KMS-11 (cell line): ENCODE measurements around the gene FHOD3.

Experiments used
- H2AFZ ChIP-seq: fragments of 200-600 bp; sonication (generic); 2 replicates; pipeline ENCODE4 v1.6.1; 2016; ENCODE audit warnings: antibody characterized with exemption, mixed run types, low read depth
- H3K27ac ChIP-seq: fragments of 200-600 bp; sonication (generic); 2 replicates; pipeline ENCODE4 v1.6.1; 2016; ENCODE audit warnings: mild to moderate bottlenecking, mixed run types
- H3K27me3 ChIP-seq: fragments of 200-600 bp; sonication (generic); 2 replicates; pipeline ENCODE4 v1.6.1; 2017; ENCODE audit warnings: mild to moderate bottlenecking, low read depth, mixed run types, moderate library complexity; ENCODE audit not compliant: insufficient read depth
- H3K36me3 ChIP-seq: fragments of 200-600 bp; sonication (generic); 2 replicates; pipeline ENCODE4 v1.6.1; 2017; ENCODE audit warnings: mild to moderate bottlenecking, mixed run types; ENCODE audit not compliant: insufficient read depth
- H3K4me1 ChIP-seq: fragments of 200-600 bp; sonication (generic); 2 replicates; pipeline ENCODE4 v1.6.1; 2016; ENCODE audit warnings: mild to moderate bottlenecking, low read depth, mixed run types; ENCODE audit not compliant: poor library complexity, severe bottlenecking
- H3K4me2 ChIP-seq: fragments of 200-600 bp; sonication (generic); 2 replicates; pipeline ENCODE4 v1.7.0; 2016; ENCODE audit warnings: mild to moderate bottlenecking, mixed run types
- H3K4me3 ChIP-seq: fragments of 200-600 bp; sonication (generic); IDR thresholded peaks from 2 replicates; pipeline ENCODE4 v1.6.1; 2017; ENCODE audit warnings: low read depth, low read length, mixed read lengths; ENCODE audit not compliant: insufficient read depth
- H3K79me2 ChIP-seq: fragments of 200-600 bp; sonication (generic); 2 replicates; pipeline ENCODE4 v1.6.1; 2016; ENCODE audit warnings: low read depth, mixed run types; ENCODE audit not compliant: insufficient read depth
- H3K9ac ChIP-seq: fragments of 200-600 bp; sonication (generic); 2 replicates; pipeline ENCODE4 v1.6.1; 2016; ENCODE audit warnings: mild to moderate bottlenecking, mixed run types
- H4K20me1 ChIP-seq: fragments of 200-600 bp; sonication (generic); 2 replicates; pipeline ENCODE4 v1.6.1; 2016; ENCODE audit warnings: mild to moderate bottlenecking, mixed run types; ENCODE audit not compliant: insufficient read depth
- CTCF ChIP-seq: fragments of 200-600 bp; sonication (generic); conservative IDR thresholded peaks from 2 replicates; pipeline ENCODE4 v1.6.1; 2017; ENCODE audit warnings: low read depth, mild to moderate bottlenecking, antibody characterized with exemption, low read length, moderate library complexity, mixed read lengths

The FHOD3 gene

GRCh38 chr18:36704156-36704555 lies 406.6 kb downstream of the FHOD3 start:
- H4K20me1 ChIP-seq = no peaks in the 10 kb centered on the region
- no peak overlapping the region for H3K27ac ChIP-seq
- H3K27me3 ChIP-seq = no peaks in the 10 kb centered on the region
- TF ChIP-seq CTCF = no peak
- no peak overlapping the region for H3K4me3 ChIP-seq
- H3K79me2 ChIP-seq = no peaks in the 10 kb centered on the region
- H3K36me3 ChIP-seq = no peaks in the 10 kb centered on the region
- no peak overlapping the region for H3K9ac ChIP-seq
- no peak overlapping the region for H3K4me2 ChIP-seq
- H2AFZ ChIP-seq = no peak overlapping the region
- H3K4me1 ChIP-seq = no peaks in the 10 kb centered on the region

- H3K4me3 ChIP-seq = no peak overlapping the region
- no peaks in the 10 kb centered on the region for H3K36me3 ChIP-seq
- H3K79me2 ChIP-seq = no peaks in the 10 kb centered on the region
- H3K27me3 ChIP-seq = no peaks in the 10 kb centered on the region
- no peak overlapping the region for H3K9ac ChIP-seq
- no peaks in the 10 kb centered on the region for H3K4me1 ChIP-seq
- no peak overlapping the region for H3K4me2 ChIP-seq
- no peak for TF ChIP-seq CTCF
- no peak overlapping the region for H2AFZ ChIP-seq
- no peaks in the 10 kb centered on the region for H4K20me1 ChIP-seq
- H3K27ac ChIP-seq = no peak overlapping the region
Measured at GRCh38 chr18:36706134-36706881, 408.8 kb downstream of the FHOD3 start.

- H3K27ac ChIP-seq = no peak overlapping the region
- no peak overlapping the region for H3K4me2 ChIP-seq
- H4K20me1 ChIP-seq = no peaks in the 10 kb centered on the region
- no peaks in the 10 kb centered on the region for H3K79me2 ChIP-seq
- H2AFZ ChIP-seq = no peak overlapping the region
- H3K4me1 ChIP-seq = no peaks in the 10 kb centered on the region
- no peak overlapping the region for H3K4me3 ChIP-seq
- no peaks in the 10 kb centered on the region for H3K36me3 ChIP-seq
- TF ChIP-seq CTCF = no peak
- H3K27me3 ChIP-seq = no peaks in the 10 kb centered on the region
- H3K9ac ChIP-seq = no peak overlapping the region
Measured at GRCh38 chr18:36708366-36708765, 410.9 kb downstream of the FHOD3 start.

- H3K4me3 ChIP-seq = no peak overlapping the region
- H3K27ac ChIP-seq = no peak overlapping the region
- H2AFZ ChIP-seq = no peak overlapping the region
- H3K4me1 ChIP-seq = no peaks in the 10 kb centered on the region
- no peaks in the 10 kb centered on the region for H3K36me3 ChIP-seq
- no peaks in the 10 kb centered on the region for H3K27me3 ChIP-seq
- H3K9ac ChIP-seq = no peak overlapping the region
- TF ChIP-seq CTCF = no peak
- no peak overlapping the region for H3K4me2 ChIP-seq
- no peaks in the 10 kb centered on the region for H3K79me2 ChIP-seq
- no peaks in the 10 kb centered on the region for H4K20me1 ChIP-seq
Measured at GRCh38 chr18:36709315-36709714, 411.8 kb downstream of the FHOD3 start.
